Fibroblast of lung (primary cell): ENCODE results near the gene LINGO3. TPM values are rescaled to one million over a fixed set of nuclear protein-coding genes. Genes with fewer than 3 reads are reported as not detected.

Source experiments
- DNase-seq, 2 donors: peaks; one replicate each; pipeline versions ENCODE4 v3.0.0 to v3.0.0-alpha.2; 2010; ENCODE audit warnings: low read depth in 2 of 2
- H2AFZ ChIP-seq: 2 replicates; pipeline ENCODE4 v1.5.1; 2012; ENCODE audit warnings: low read length, control low read depth, inconsistent platforms
- H3K27ac ChIP-seq: 2 replicates; pipeline ENCODE4 v1.5.1; 2011; ENCODE audit warnings: low read length, control low read depth; ENCODE audit not compliant: insufficient read depth
- H3K27me3 ChIP-seq: 2 replicates; pipeline ENCODE4 v1.5.1; 2011; ENCODE audit warnings: mild to moderate bottlenecking, low read length; ENCODE audit not compliant: control insufficient read depth, insufficient read depth
- H3K36me3 ChIP-seq: 2 replicates; pipeline ENCODE4 v1.5.1; 2011; ENCODE audit warnings: low read length; ENCODE audit not compliant: control insufficient read depth, insufficient read depth
- H3K4me1 ChIP-seq: 2 replicates; pipeline ENCODE4 v1.5.1; 2011; ENCODE audit warnings: low read length; ENCODE audit not compliant: control insufficient read depth, insufficient read depth; ENCODE audit errors: extremely low read depth
- H3K4me2 ChIP-seq: 2 replicates; pipeline ENCODE4 v1.5.1; 2011; ENCODE audit warnings: low read length, control low read depth; ENCODE audit not compliant: insufficient read depth; ENCODE audit errors: extremely low read depth
- H3K4me3 ChIP-seq, 4 experiments: fragments of 200-600 bp in 1 of 4; sonication (generic) in 1 of 4; replicated peaks in 1 of 4; 2 replicates each; pipeline ENCODE4 v1.5.1; 2011 to 2016; ENCODE audit warnings: low read length in 4 of 4, low read depth in 3 of 4, mild to moderate bottlenecking in 3 of 4, control low read depth in 2 of 4, inconsistent platforms in 1 of 4, mixed read lengths in 1 of 4; ENCODE audit not compliant: insufficient read depth in 1 of 4; ENCODE audit errors: control extremely low read depth in 1 of 4
- H3K79me2 ChIP-seq: 2 replicates; pipeline ENCODE4 v1.5.1; 2012; ENCODE audit warnings: mild to moderate bottlenecking, low read length, inconsistent platforms; ENCODE audit not compliant: control insufficient read depth, insufficient read depth
- H3K9ac ChIP-seq: 2 replicates; pipeline ENCODE4 v1.5.1; 2011; ENCODE audit warnings: mild to moderate bottlenecking, low read length, control low read depth; ENCODE audit not compliant: insufficient read depth
- H3K9me3 ChIP-seq: 2 replicates; pipeline ENCODE4 v1.5.1; 2012; ENCODE audit warnings: low read depth, low read length; ENCODE audit not compliant: control insufficient read depth, insufficient read depth
- H4K20me1 ChIP-seq: 2 replicates; pipeline ENCODE4 v1.5.1; 2011; ENCODE audit warnings: low read length; ENCODE audit not compliant: control insufficient read depth, insufficient read depth; ENCODE audit errors: extremely low read depth
- CTCF ChIP-seq, 2 donors: IDR thresholded peaks in 1 of 2; conservative IDR thresholded peaks in 1 of 2; 1 replicate in 1 of 2; 2 replicates in 1 of 2; pipeline ENCODE4 v1.5.1; 2011 to 2012; ENCODE audit warnings: low read length in 2 of 2, control low read depth in 1 of 2, inconsistent platforms in 1 of 2, low read depth in 1 of 2, mild to moderate bottlenecking in 1 of 2
- EZH2 ChIP-seq: IDR thresholded peaks from 2 replicates; pipeline ENCODE4 v1.5.1; 2012; ENCODE audit warnings: low read length, control low read depth, mild to moderate bottlenecking; ENCODE audit errors: missing control alignments
- polyA plus RNA-seq, 2 donors: library from polyadenylated mRNA; depleted of rRNA in 1 of 2; stranded (reverse) in 1 of 2; unstranded in 1 of 2; fragments of >200 nt; gene quantifications; 2 replicates each; pipeline ENCODE4 v1.2.1, GENCODE V29; 2011 to 2012; ENCODE audit warnings: missing spikeins in 1 of 2
- total RNA-seq: library from RNA; depleted of rRNA; stranded (reverse); fragments of >200 nt; gene quantifications from 2 replicates; pipeline ENCODE4 v1.2.1, GENCODE V29; 2014

The LINGO3 gene
- total and polyA plus RNA-seq, 2 donors (not counting 1 experiment from before 2014, with no cell fraction given), result not detected

GRCh38 chr19:2300533-2300932, 7.4 kb downstream of the LINGO3 start:
- H3K4me1 ChIP-seq, result no peaks in the 10 kb centered on the region
- H3K9me3 ChIP-seq, result no peaks in the 10 kb centered on the region
- H3K4me2 ChIP-seq, result no peak overlapping the region
- no peak overlapping the region for H3K27ac ChIP-seq
- no peak overlapping the region for H3K9ac ChIP-seq
- no peaks in the 10 kb centered on the region for H3K79me2 ChIP-seq
- H2AFZ ChIP-seq, result no peak overlapping the region
- no peaks in the 10 kb centered on the region for H3K36me3 ChIP-seq
- peaks cover 14% of the 10 kb centered on the region for H3K27me3 ChIP-seq
- H4K20me1 ChIP-seq, result no peaks in the 10 kb centered on the region
- no peak for DNase-seq
- no peak overlapping the region for H3K4me3 ChIP-seq
- TF ChIP-seq EZH2 (no peak), CTCF (conservative IDR thresholded peaks at IDR 0.05 in 1 of 2, IDR thresholded peaks at IDR 0.05 in 1 of 2; ENCODE audit: low read depth in 1 of 2, low read length in 2 of 2) (no peak)

DNA sequence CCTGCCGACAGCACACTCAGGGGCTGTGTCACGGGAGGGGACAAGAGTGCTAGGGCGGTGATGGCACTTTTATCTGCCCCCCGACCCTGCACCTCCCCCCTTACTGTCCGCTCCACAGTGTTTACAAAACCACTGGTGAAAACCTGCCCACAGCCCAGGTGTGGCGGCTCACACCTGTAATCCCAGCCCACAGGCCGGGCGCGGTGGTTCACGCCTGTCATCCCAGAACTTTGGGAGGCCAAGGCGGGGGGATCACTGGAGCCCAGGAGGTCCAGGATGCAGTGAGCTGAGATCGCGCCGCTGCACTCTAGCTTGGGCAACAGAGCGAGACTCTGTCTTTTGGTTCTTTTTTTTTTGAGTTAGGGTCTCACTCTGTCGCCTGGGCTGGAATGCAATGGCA, 11.8 kb downstream of the LINGO3 start:
- no peaks in the 10 kb centered on the region for H3K36me3 ChIP-seq
- no peak overlapping the region for H2AFZ ChIP-seq
- peaks cover 4% of the 10 kb centered on the region for H3K4me1 ChIP-seq
- no peak overlapping the region for H3K4me2 ChIP-seq
- peaks cover 8% of the 10 kb centered on the region for H3K27me3 ChIP-seq
- DNase-seq, result no peak
- H3K9me3 ChIP-seq, result no peaks in the 10 kb centered on the region
- no peak overlapping the region for H3K4me3 ChIP-seq
- H3K9ac ChIP-seq, result no peak overlapping the region
- H4K20me1 ChIP-seq, result no peaks in the 10 kb centered on the region
- no peak for TF ChIP-seq EZH2
- no peak for TF ChIP-seq CTCF (conservative IDR thresholded peaks at IDR 0.05 in 1 of 2, IDR thresholded peaks at IDR 0.05 in 1 of 2; ENCODE audit: low read depth in 1 of 2, low read length in 2 of 2)
- no peaks in the 10 kb centered on the region for H3K79me2 ChIP-seq
- no peak overlapping the region for H3K27ac ChIP-seq

DNA sequence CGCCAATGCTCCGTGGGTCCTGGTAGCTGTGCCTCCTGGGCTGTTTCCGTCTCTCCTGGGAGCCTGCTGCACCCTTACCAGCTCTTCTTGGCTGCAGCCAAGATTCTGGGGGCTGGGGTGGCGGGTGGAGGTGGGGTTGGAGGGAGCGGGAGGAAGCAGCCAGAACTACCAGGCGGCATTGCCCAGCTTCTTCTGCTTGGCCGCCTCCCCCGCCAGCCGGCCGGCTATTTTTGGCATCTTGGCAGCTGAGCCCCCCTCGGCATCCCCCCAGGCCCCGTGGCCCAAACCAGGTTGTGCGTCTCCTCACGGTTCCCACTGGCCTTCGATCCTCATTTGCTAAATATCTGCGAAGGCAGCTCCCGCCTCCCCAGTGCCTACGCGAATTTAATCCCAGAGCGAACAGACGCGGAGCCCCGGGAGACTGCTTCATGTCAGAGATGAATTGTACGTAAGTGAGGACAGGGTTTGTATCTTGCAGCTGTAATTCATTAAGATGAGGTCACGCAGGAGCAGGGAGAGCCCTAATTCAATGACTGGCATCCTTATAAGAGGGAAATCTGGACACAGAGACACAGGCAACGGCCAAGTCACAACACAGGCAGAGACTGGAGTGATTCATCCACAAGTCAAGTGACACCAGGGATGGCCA, 13.1 kb downstream of the LINGO3 start:
- H3K9ac ChIP-seq, result no peak overlapping the region
- no peak overlapping the region for H2AFZ ChIP-seq
- no peaks in the 10 kb centered on the region for H3K79me2 ChIP-seq
- peaks cover 21% of the 10 kb centered on the region for H3K27me3 ChIP-seq
- no peak overlapping the region for H3K4me3 ChIP-seq
- H3K9me3 ChIP-seq, result no peaks in the 10 kb centered on the region
- TF ChIP-seq EZH2 (no peak), CTCF (conservative IDR thresholded peaks at IDR 0.05 in 1 of 2, IDR thresholded peaks at IDR 0.05 in 1 of 2; ENCODE audit: low read depth in 1 of 2, low read length in 2 of 2) (no peak)
- no peaks in the 10 kb centered on the region for H4K20me1 ChIP-seq
- no peak overlapping the region for H3K27ac ChIP-seq
- H3K36me3 ChIP-seq, result no peaks in the 10 kb centered on the region
- peak overlapping the region; percentile 64 for H3K4me2 ChIP-seq
- peaks cover 4% of the 10 kb centered on the region for H3K4me1 ChIP-seq
- DNase-seq, result peak; percentile 55 to 59
